Erythroblast (primary cell): ENCODE results near the gene SCT.

ENCODE experiments used
- GATA1 ChIP-seq: IDR thresholded peaks from 2 replicates; pipeline ENCODE4 v1.6.1; 2011; ENCODE audit warnings: low read depth, mild to moderate bottlenecking, control low read depth, low read length, moderate library complexity
- POLR2A ChIP-seq: IDR thresholded peaks from 2 replicates; pipeline ENCODE4 v1.6.1; 2011; ENCODE audit warnings: mild to moderate bottlenecking, low read length

GRCh38 chr11:576811-577610, 50.0 kb downstream of the SCT start:
- TF ChIP-seq POLR2A (no peak), GATA1 (no peak)
